ENCODE results near the gene GID8. TPM values are rescaled to one million over a fixed set of nuclear protein-coding genes. Genes with fewer than 3 reads are reported as not detected.
A peak's percentile ranks its signal among the peaks of the same experiment; 100 is the strongest.

The GID8 gene
- total and polyA plus RNA-seq, 2 of the 13 experiments (the other 11 are each of a cell fraction or from before 2014, with no cell fraction given): 39.6 to 59.8 TPM

- TF ChIP-seq, protein P1, sequence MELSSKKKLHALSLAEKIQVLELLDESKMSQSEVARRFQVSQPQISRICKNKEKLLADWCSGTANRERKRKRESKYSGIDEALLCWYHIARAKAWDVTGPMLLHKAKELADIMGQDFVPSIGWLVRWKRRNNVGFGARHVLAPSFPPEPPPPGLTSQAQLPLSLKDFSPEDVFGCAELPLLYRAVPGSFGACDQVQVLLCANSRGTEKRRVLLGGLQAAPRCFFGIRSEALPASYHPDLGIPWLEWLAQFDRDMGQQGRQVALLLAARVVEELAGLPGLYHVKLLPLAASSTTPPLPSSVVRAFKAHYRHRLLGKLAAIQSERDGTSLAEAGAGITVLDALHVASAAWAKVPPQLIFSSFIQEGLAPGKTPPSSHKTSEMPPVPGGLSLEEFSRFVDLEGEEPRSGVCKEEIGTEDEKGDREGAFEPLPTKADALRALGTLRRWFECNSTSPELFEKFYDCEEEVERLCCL (CRISPR knock-in tag; IDR thresholded peaks at IDR 0.05; ENCODE audit: borderline replicate concordance): no peak
- TF ChIP-seq MATR3 (CRISPR knock-in tag; IDR thresholded peaks at IDR 0.05) (no peak), CERS6 (CRISPR knock-in tag; IDR thresholded peaks at IDR 0.05) (no peak), ZNF124 (CRISPR knock-in tag; IDR thresholded peaks at IDR 0.05) (no peak; the same call in 1 of the 2 replicates), SIX4 (CRISPR knock-in tag; IDR thresholded peaks at IDR 0.05) (no peak), RELA (CRISPR knock-in tag; IDR thresholded peaks at IDR 0.05) (no peak), ZC3H4 (CRISPR knock-in tag; IDR thresholded peaks at IDR 0.05; ENCODE audit: borderline replicate concordance) (no peak; the same call in 1 of the 2 replicates), HIVEP1 (CRISPR knock-in tag; IDR thresholded peaks at IDR 0.05) (peak; percentile 75; the same call in 1 of the 2 replicates), FOXP1 (IDR thresholded peaks at IDR 0.05) (no peak), FOXP1 (CRISPR knock-in tag; IDR thresholded peaks at IDR 0.05) (no peak), ZNF30 (CRISPR knock-in tag; IDR thresholded peaks at IDR 0.05) (no peak), BORCS8-MEF2B (CRISPR knock-in tag; IDR thresholded peaks at IDR 0.05) (peak; percentile 19; the same call in 1 of the 2 replicates), CREBL2 (CRISPR knock-in tag; IDR thresholded peaks at IDR 0.05; ENCODE audit: borderline replicate concordance) (0 out of 2 replicates have a peak, but pooled peaks have one; percentile 25), ZMYM4 (CRISPR knock-in tag; IDR thresholded peaks at IDR 0.05) (no peak), SOX13 (IDR thresholded peaks at IDR 0.05) (no peak), SOX13 (CRISPR knock-in tag; conservative IDR thresholded peaks at IDR 0.05 in 1 of 2, IDR thresholded peaks at IDR 0.05 in 1 of 2) (0 out of 4 replicates have a peak, but pooled peaks of 1 of the 2 experiments have one; percentile 82), RFX3 (CRISPR knock-in tag; IDR thresholded peaks at IDR 0.05) (no peak), SMAD1 (CRISPR knock-in tag; IDR thresholded peaks at IDR 0.05; ENCODE audit: borderline replicate concordance, low read depth) (peak; percentile 54; the same call in 1 of the 2 replicates), ZNF143 (CRISPR knock-in tag; IDR thresholded peaks at IDR 0.05) (no peak), ZNF292 (CRISPR knock-in tag; IDR thresholded peaks at IDR 0.05; ENCODE audit: borderline replicate concordance, low read depth) (peak; percentile 65; the same call in 1 of the 2 replicates), PHB2 (IDR thresholded peaks at IDR 0.05; ENCODE audit: partially characterized antibody) (no peak), ZSCAN31 (CRISPR knock-in tag; IDR thresholded peaks at IDR 0.05; ENCODE audit: low read depth) (no peak; the same call in 1 of the 2 replicates), SRSF9 (IDR thresholded peaks at IDR 0.05; ENCODE audit: borderline replicate concordance, insufficient read depth, low read depth, low read length, poor library complexity, severe bottlenecking) (no peak)
Observed at GRCh38 chr20:62970307-62971210, 32.6 kb downstream of the GID8 start (continued).
